Amniotic stem cell (primary cell): ENCODE results near the gene ZDHHC9.
"Not testable (repeated sequence)": the region's sequence is repeated elsewhere in the genome, so short reads cannot be mapped to it uniquely, and the experiment has no call there.

Experiments used
- DNase-seq: peaks from one replicate; lab custom pipeline; 2025; lab: John Stamatoyannopoulos, UW

ZDHHC9 gene

GRCh38 chrX:129843459-129844306 lies at the start of gene ZDHHC9:
ZDHHC9 (minus strand) TSS chrX:129843886; CDS start chrX:129841945, 1,941 bp downstream.
- peak; percentile 58 for DNase-seq

GRCh38 chrX:129877401-129877800 lies 33.7 kb upstream of the ZDHHC9 start:
- no peak for DNase-seq

- DNase-seq, result no peak
Observed at GRCh38 chrX:129876771-129877305, 33.2 kb upstream of the ZDHHC9 start.

GRCh38 chrX:129875669-129876068 lies 32.0 kb upstream of the ZDHHC9 start:
- no peak for DNase-seq

GRCh38 chrX:129872524-129872923 lies 28.8 kb upstream of the ZDHHC9 start:
- DNase-seq, result no peak

GRCh38 chrX:129866321-129866720 lies 22.6 kb upstream of the ZDHHC9 start:
- DNase-seq, result not testable (repeated sequence)

GRCh38 chrX:129859134-129859533 lies 15.4 kb upstream of the ZDHHC9 start:
- not testable (repeated sequence) for DNase-seq

- not testable (repeated sequence) for DNase-seq
Observed at GRCh38 chrX:129851825-129852224, 8.1 kb upstream of the ZDHHC9 start.

- DNase-seq, result no peak
Observed at GRCh38 chrX:129846716-129847115, 3.0 kb upstream of the ZDHHC9 start.

GRCh38 chrX:129845616-129846190 lies 2.0 kb upstream of the ZDHHC9 start:
- no peak for DNase-seq

GRCh38 chrX:129843209-129843458 lies 552 bp downstream of the ZDHHC9 start:
- no peak for DNase-seq

GRCh38 chrX:129842510-129843208 lies 1.0 kb downstream of the ZDHHC9 start:
- no peak for DNase-seq

- DNase-seq, result no peak
Observed at GRCh38 chrX:129840344-129840743, 3.3 kb downstream of the ZDHHC9 start.

- DNase-seq, result no peak
Observed at GRCh38 chrX:129836827-129837226, 6.9 kb downstream of the ZDHHC9 start.

GRCh38 chrX:129833153-129833990 lies 10.3 kb downstream of the ZDHHC9 start:
- no peak for DNase-seq

- DNase-seq, result no peak
Observed at GRCh38 chrX:129831091-129831885, 12.4 kb downstream of the ZDHHC9 start.

- no peak for DNase-seq
Observed at GRCh38 chrX:129830494-129830893, 13.2 kb downstream of the ZDHHC9 start.

GRCh38 chrX:129825746-129826505 lies 17.8 kb downstream of the ZDHHC9 start:
- no peak for DNase-seq

GRCh38 chrX:129824620-129825019 lies 19.1 kb downstream of the ZDHHC9 start:
- no peak for DNase-seq

- DNase-seq, result no peak
Observed at GRCh38 chrX:129823522-129823921, 20.2 kb downstream of the ZDHHC9 start.
